HG02642 (cell line): ENCODE data around the gene SNAPC2.
A peak's percentile ranks its signal among the peaks of the same experiment; 100 is the strongest.
"Not testable (repeated sequence)": the region's sequence is repeated elsewhere in the genome, so short reads cannot be mapped to it uniquely, and the experiment has no call there.

ENCODE experiments used
- ATAC-seq: cut with Tn5 transposase; IDR thresholded peaks from one replicate; pipeline ENCODE4 v1.9.1; 2021; ENCODE audit warnings: mild to moderate bottlenecking; ENCODE audit not compliant: unreplicated experiment, poor library complexity

Gene SNAPC2

DNA sequence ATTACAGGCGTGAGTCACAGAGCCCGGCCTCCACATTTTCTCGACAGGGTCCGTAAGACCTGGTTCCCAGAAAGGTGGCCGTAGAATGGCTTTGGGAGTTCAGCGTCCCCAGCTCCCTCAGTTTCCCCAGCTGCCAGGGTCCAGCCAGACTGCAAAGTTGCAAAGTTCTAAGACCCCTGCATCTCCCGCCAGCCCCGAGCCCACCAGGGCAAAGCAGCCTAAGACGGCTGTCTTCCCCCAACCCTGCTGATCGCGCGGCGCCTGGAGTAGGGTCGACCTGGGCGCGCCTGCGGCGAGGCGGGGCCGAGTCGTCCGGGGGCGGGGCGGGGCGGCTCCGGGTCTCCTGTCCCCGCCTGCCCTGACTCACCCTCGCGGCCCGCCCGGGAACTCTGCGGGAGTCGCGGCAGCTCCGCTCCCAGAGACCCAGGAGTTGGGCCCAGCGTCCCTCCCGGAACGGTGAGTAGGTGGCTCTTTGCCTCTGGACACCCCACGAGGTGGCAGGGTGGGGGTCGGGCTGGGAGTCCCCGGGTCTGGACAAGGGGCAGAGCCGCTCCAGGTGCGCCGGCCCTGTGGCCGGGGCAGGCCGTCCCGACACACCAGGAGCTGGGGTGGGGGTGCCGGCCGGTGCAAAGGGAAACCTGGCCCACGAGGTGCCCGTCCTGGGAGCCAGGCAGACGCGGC is 31.9 kb upstream of the SNAPC2 start, which contains the start of gene LRRC8E:
Gene LRRC8E, plus strand, starts transcription at position 366 of the 681 bp plus-strand sequence. CDS start 7,094 bp downstream, outside the sequence.
- ATAC-seq = no peak

DNA sequence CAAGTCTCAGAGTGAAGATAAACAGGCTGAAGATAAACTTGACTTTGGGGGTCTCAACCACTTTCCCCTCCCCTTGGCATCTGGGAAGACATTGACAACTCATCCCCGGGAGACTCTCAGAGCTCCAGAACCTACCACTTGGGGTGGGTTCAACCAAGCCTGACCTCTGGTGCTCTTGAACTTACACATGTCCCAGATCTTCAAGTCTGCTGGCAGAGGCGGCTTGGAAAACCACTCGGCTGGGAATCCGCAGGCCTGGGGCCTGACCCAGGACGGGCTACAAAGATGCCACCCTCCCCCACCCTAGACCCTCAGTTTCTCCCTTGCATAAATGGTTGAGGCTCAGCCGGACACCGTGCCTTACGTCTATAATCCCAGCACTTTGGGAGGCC is 31.3 kb upstream of the SNAPC2 start:
- no peak for ATAC-seq

DNA sequence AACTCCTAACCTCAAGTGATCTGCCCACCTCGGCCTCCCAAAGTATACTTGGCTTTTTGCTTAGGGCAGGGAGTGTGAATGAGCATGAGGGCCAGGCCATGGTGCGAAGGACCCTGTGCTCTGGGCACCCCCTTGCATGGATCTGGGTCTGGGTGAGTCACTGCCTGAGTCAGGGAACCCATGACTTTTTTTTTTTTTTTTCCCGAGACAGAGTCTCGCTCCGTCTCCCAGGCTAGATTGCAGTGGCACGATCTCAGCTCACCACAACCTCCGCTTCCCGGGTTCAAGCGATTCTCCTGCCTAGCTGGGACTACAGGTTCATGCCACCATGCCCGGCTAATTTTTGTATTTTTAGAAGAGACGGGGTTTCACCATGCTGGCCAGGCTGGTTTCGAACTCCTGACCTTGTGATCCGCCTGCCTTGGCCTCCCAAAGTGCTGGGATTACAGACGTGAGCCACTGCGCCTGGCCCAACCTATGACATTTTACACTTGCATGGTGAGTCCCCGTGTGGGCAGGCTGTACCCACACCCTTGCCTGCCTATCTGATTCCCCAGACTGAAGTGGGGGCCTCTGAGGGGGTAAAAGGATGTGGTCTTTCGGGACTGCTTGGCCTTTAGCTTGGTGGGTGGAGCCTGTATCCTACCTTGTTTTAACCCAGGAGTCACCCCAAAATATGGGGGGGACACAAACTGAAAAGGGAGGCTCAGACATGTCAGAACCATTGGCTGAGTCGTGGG is 26.6 kb upstream of the SNAPC2 start:
- not testable (repeated sequence) for ATAC-seq

DNA sequence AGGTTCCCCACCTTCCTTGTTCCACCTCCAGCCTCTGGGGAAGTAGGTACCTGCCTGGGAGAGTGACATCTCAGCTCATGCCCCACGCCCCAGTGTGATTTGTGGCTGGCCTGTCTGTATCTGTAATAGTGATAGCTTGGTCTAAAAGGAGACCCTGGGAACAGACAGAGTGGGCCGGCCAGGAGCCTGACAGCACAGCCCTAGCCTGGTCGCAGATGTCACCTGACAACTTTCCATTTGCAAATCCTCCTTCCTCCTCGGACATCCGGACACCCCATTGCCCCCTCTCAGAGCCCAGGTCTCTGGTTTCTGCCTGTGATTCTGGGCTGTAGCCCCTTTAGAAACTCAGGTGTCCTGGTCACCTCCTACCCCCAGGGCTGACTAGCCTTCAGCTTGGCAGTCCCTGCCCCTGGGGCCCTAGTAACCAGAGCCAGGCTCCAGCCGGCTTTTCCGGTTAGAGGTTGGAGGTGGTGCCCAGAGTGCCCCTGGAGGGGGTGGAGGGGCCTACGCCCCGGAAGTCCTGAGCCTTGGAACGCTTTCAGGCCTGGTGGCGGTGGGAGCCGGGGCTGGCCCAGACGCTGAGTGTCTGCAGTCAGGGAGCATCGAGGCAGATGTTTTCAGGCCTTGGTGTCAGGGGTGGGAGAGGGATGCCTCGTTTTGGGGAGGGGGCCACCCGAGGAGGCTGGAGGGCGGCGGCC is 25.4 kb upstream of the SNAPC2 start:
- no peak for ATAC-seq

DNA sequence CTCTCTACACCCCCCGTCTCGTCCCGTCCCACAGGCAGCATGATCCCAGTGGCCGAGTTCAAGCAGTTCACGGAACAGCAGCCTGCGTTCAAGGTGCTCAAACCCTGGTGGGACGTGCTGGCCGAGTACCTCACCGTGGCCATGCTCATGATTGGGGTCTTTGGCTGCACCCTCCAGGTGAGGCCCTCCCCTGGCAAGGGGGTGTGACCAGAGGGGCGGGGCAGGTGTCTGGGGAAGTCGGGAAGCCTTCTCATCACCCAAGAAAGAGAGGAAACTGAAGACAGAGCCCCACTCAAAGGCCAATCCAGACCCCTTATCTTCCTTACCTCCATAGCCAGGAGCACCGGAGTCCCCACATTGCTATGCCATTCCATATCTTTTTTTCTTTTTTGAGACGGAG is 24.6 kb upstream of the SNAPC2 start:
- ATAC-seq = no peak

DNA sequence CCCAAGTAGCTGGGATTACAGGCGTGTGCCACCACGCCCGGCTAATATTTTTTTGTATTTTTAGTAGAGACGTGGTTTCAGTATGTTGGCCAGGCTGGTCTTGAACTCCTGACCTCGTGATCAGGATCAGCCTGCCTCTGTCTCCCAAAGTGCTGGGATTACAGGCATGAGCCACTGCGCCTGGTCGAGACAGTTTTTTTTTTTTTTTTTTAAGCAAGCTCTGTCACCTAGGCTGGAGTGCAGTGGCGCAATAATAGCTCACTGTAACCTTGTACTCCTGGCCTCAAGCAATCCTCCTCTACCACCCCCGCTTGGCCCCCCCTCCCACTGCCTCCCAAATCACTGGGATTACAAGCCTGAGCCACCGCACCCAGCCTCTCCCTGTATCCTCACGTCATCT is 22.8 kb upstream of the SNAPC2 start:
- no peak for ATAC-seq

DNA sequence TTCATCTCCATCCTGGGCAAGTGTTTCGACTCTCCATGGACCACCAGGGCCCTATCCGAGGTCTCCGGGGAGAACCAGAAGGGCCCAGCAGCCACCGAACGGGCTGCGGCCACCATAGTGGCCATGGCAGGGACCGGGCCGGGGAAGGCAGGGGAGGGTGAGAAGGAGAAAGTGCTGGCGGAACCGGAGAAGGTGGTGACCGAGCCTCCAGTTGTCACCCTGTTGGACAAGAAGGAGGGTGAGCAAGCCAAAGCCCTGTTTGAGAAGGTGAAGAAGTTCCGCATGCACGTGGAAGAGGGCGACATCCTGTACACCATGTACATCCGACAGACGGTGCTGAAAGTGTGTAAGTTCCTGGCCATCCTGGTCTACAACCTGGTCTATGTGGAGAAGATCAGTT is 21.2 kb upstream of the SNAPC2 start:
- no peak for ATAC-seq

DNA sequence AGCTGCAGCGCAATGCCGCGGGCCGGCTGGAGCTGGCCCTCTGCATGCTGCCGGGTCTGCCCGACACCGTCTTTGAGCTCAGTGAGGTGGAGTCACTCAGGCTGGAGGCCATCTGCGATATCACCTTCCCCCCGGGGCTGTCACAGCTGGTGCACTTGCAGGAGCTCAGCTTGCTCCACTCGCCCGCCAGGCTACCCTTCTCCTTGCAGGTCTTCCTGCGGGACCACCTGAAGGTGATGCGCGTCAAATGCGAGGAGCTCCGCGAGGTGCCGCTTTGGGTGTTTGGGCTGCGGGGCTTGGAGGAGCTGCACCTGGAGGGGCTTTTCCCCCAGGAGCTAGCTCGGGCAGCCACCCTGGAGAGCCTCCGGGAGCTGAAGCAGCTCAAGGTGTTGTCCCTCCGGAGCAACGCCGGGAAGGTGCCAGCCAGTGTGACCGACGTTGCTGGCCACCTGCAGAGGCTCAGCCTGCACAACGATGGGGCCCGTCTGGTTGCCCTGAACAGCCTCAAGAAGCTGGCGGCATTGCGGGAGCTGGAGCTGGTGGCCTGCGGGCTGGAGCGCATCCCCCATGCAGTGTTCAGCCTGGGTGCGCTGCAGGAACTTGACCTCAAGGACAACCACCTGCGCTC is 20.3 kb upstream of the SNAPC2 start:
- no peak for ATAC-seq

DNA sequence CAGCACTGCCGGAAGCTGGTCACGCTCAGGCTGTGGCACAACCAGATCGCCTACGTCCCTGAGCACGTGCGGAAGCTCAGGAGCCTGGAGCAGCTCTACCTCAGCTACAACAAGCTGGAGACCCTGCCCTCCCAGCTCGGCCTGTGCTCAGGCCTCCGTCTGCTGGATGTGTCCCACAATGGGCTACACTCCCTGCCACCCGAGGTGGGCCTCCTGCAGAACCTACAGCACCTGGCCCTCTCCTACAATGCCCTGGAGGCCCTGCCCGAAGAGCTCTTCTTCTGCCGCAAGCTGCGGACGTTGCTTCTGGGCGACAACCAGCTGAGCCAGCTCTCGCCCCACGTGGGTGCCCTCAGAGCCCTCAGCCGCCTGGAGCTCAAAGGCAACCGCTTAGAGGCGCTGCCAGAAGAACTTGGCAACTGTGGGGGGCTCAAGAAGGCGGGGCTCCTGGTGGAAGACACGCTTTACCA is 19.7 kb upstream of the SNAPC2 start:
- ATAC-seq = no peak

DNA sequence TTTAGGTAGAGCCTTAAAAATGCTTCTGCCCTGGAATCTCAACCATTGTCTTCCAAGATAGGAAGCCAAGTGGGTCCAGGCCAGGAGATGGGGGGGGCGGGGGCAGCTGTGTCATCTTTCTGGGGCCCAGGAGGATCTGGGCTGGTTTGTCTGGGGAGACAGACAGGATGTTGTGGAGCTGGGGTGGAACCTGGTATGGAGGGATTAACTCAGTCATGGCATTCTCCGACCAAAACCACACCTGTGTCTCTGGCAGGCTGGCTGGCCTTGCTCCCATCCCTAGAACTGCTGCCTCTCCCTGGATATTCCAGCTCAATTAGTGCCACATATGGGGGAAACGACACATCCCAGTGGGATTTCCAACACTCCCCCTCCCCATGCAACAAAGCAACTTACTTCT is 19.2 kb upstream of the SNAPC2 start:
- no peak for ATAC-seq

DNA sequence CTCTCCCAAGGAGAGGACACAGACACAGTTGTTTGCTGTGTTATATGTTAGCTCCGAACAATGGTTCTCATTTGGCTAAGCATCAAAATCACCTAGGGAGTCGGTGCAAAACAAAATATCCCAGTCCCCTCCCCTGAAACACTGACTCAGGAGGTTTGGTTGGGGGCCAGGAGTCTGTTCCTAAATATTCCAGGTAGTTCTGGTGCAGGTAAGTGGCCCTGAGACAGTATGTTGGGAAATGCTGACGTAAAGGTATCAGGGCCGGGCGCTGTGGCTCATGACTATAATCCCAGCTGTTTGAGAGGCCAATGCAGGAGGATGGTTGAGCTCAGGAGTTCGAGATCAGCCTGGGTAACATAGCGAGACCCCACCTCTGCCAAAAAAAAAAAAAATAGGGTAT is 18.8 kb upstream of the SNAPC2 start:
- no peak for ATAC-seq

DNA sequence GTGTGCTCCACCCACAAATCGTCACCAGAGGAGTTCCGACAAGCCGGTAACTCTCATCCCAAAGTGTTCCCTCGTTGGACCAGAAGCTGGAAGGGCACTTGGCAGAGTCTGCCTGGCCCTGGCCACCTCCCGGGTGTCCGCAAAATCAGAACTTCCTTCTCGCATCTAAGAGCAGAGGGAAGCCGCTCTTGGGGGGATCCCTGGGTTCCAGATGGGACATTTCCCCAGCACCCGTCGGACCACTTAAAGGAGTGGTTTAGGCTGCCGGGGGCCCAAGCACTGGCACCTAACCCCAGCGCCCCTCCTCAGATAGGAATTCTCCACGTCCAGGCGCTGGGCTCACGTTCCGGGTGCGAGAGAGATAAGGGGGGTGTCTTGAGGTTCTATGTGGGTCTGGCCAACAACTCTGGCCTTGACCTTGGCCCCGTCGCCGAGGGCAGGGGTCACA is 17.3 kb upstream of the SNAPC2 start:
- ATAC-seq = no peak

DNA sequence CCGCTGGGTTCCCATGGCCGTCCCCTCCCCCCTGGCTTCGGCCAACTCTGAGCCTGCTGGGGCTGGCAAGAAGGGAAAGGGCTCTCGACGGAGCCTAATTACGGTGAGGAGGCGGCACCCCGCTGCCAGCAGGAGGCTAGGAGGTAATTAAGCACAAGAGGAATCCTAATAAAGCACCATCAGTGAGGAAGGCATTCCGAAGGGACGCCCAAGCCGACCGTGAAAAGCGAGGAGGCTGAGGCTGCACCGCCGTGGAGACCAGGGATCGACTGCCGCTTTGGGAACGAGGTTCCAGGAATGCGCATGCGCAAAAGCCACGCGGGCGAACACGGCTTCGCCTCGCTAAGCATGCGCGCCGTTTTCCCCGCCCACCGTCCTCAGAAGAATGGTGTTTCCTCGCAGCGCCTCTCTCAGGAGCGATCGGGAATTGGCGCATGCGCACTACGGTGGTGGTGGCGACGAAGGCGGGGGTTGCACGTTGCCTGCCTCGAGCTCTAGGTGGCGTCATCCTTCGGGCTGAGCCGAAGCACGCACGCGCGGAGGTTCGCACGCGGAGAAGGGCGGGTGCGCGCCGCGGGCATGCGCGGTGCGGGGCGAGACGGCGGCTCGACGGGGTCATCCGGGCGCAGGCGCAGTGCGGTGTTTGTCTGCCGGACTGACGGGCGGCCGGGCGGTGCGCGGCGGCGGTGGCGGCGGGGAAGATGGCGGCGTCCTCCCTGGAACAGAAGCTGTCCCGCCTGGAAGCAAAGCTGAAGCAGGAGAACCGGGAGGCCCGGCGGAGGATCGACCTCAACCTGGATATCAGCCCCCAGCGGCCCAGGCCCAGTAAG is 16.7 kb upstream of the SNAPC2 start, which contains the start of gene MAP2K7:
Gene MAP2K7, plus strand, starts transcription at position 634 of the 830 bp plus-strand sequence. Its CDS starts 68 bp downstream, at position 702.
- peak; percentile 90 for ATAC-seq

DNA sequence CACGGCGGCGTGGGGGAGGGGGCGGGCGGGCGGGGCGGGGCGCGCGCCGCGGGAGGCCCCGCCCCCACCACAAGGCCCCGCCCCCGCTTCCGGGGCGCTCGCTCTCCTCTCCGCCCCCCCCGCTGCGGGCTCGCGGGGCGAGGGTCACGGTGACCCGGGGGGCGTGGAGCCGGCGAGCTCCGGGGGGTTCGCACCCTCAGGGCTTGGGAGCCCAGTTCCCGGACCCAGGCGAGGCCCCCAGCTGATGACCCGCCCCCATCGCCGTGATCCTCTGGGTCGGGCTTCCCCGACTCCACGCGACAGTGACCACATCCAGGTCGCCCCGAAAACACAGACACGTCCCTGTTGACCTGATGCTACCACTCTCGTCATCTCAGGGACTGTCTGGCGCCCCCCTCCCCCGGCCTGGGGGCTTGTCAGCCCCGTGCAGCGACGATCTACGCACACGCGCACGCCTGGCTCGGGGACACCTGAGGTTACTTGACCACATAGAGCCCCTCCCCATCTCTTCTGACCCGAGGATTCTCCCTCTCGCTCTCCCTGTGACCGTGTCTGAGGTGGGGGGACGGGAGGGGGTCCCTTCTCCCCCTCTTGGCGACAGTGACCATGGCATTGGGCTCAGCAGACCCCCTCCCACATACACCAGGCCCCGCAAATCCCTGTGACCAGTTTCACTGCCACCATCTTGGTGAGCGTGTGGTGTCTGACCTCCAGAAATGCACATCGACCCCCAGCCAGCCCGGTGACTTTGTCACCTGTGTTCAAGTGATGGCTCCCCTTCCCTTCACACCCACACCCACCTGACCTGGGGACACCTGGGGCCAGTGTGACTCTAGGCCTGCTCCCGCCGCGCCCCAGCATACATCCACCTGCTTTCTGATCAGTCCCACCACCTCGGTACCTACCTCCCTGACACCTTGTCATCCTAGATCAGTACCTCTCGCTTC is 15.8 kb upstream of the SNAPC2 start:
- ATAC-seq = peak; percentile 41

DNA sequence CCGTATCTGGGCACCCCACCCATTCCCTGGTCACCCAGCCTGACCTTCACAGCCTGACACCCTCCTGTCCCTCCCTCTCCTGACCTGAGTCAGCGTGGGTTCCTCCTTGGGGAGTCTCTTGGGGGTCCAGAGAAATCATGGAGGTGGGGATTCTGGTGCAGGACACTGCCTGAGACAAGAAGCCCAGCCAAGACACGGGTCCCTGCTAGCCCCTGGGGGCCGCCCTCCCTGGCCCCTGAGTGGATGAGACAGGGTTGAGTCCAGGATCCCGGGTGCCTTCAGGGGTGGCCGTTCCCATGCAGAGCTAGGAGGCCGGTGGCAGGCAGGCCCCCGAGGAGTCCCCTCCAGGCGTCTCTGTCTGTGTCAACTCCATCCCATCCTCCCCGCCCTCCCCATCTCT is 14.9 kb upstream of the SNAPC2 start:
- no peak for ATAC-seq

DNA sequence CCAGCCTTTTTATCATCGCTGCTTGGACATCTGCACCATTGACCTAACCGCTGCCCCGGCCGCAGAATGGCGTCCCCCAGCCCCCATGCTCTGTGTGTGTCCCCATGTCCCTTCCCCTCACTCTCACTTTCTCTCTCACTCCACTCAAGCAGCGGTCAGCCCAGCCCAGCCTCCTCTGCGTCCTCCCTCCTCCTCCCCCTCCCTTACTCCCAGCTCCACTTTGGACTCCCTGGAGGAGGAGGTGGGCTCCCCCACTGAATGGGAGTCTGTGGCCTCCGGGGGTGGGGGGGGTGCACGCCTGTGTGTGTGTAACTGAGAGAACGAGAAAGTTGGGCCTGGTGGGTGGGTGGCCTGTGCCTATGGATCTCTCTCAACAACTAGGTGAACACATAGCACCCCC is 14.3 kb upstream of the SNAPC2 start:
- no peak for ATAC-seq

DNA sequence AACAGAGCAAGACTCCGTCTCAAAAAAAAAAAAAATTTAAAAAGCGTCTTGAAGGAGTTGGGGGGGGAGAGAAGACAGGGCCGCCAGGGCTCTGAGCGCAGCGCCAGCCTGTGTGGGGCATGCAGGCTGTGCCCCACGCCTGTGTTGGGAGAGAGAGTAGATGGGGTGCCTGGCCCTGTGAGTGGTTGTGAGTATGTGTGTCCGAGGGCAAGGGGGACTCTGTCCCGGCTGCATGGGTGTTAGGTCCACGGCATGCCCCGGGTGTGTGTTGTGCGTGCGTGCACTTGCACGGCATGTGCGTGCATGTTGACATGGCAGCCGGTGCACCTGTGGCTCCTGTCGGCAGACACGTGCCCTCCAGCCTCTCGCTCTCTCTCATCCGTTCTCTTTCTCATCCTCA is 13.0 kb upstream of the SNAPC2 start:
- ATAC-seq = no peak

DNA sequence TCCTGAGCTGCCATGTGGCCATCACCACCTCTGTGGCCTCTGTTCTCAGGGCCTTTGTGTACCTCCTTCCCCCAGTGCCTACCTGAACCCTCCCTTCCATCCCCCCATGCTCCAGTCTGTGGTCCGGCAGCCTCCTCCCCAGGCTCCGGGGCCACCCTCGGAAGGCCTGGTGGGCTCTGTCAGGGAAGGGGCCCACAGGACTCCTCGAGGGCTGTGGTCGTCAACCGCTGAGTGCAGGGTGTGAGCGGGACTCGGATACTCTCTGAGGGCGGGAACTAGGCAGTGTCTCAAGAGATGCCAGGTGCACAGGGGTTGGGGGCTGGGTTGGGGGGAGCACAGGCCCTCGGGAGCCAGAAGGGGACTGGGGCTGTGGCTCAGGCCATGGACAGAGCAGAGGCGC is 12.6 kb upstream of the SNAPC2 start:
- no peak for ATAC-seq
